Tibial nerve (tissue), 4 donors: Measurements from ENCODE around the gene FLVCR2. TPM values are rescaled to one million over a fixed set of nuclear protein-coding genes. Genes with fewer than 3 reads are reported as not detected.

Experiments used
- DNase-seq, 2 donors: peaks; one replicate each; pipeline ENCODE4 v3.0.0-alpha.2; 2019; ENCODE audit warnings: low spot score in 2 of 2
- H3K27ac ChIP-seq, 4 donors: fragments of 200-600 bp; sonication (generic) in 3 of 4; one replicate each; pipeline ENCODE4 v1.5.1; 2017 to 2019; ENCODE audit warnings: mild to moderate bottlenecking in 1 of 4
- H3K27me3 ChIP-seq, 2 donors: fragments of 200-600 bp; sonication (generic) in 1 of 2; one replicate each; pipeline versions ENCODE4 v1.5.1 to v1.6.0; 2017 to 2019
- H3K36me3 ChIP-seq, 3 donors: fragments of 200-600 bp; sonication (generic); one replicate each; pipeline ENCODE4 v1.5.1; 2018 to 2019
- H3K4me1 ChIP-seq, 4 donors: fragments of 200-600 bp; sonication (generic) in 3 of 4; one replicate each; pipeline ENCODE4 v1.5.1; 2017 to 2019
- H3K4me3 ChIP-seq, 4 donors: fragments of 200-600 bp; sonication (generic) in 3 of 4; one replicate each; pipeline ENCODE4 v1.5.1; 2017 to 2019; ENCODE audit warnings: mild to moderate bottlenecking in 1 of 4, moderate library complexity in 1 of 4
- H3K9me3 ChIP-seq, 4 donors: fragments of 200-600 bp; sonication (generic) in 3 of 4; one replicate each; pipeline ENCODE4 v1.5.1; 2017 to 2019
- EP300 ChIP-seq, 2 donors: sonication (generic); formaldehyde crosslinking; IDR thresholded peaks; one replicate each; pipeline ENCODE4 v1.6.1; 2017; ENCODE audit warnings: antibody characterized with exemption in 2 of 2, mild to moderate bottlenecking in 1 of 2
- POLR2A ChIP-seq, 2 donors: fragments of 450-650 bp; IDR thresholded peaks; one replicate each; pipeline ENCODE4 v1.6.1; 2017; ENCODE audit warnings: antibody characterized with exemption in 2 of 2, mild to moderate bottlenecking in 2 of 2, moderate library complexity in 2 of 2
- WGBS, 2 donors: methylation state at CpG; one replicate each; pipeline ENCODE4 v1.1.5; 2018; 5-methylcytosine and 5-hydroxymethylcytosine counted together
- total RNA-seq, 4 donors: library from RNA; depleted of rRNA; stranded (reverse); fragments of >200 nt; gene quantifications; one replicate each; pipeline ENCODE4 v1.1.0, GENCODE V29; 2016
- TF ChIP-seq, protein P1 (sequence below), 5 experiments: fragments of 200-600 bp in 3 of 5; fragments of 450-650 bp in 2 of 5; sonication (generic) in 3 of 5; IDR thresholded peaks; one replicate each; pipeline ENCODE4 v1.5.1; 2016 to 2019; ENCODE audit warnings: antibody characterized with exemption in 5 of 5, mild to moderate bottlenecking in 3 of 5, moderate library complexity in 2 of 5

Gene FLVCR2
- total RNA-seq, 4 donors from 2014 or later = 65.9 to 86.1 (median 74.4) TPM

DNA sequence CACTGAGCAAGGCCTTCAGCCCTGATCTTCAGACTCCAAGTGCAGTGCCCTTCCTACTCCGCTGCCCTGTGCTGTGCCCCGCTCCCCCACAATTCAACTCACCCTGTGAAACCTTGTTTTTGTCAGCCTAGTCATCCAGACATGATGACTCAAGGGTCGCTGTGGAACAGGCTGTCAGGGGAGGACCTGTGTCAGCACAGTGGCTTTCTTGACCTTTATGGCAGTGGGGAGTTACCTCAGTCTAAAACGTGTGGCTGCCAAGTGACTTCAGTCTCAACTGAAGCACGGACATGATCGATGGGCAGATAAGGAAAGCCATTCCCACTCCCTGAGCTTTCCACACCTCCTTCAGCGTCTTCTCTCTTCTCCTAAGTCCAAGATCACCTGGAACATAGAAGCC, 16.3 kb upstream of the FLVCR2 start:
- 62 to 70% methylated on average over 7 of the region's 7 CpGs for WGBS, 2 donors
- DNase-seq = no peak
- no peak overlapping the region for H3K27ac ChIP-seq
- TF ChIP-seq EP300 (IDR thresholded peaks at IDR 0.05) (no peak), POLR2A (IDR thresholded peaks at IDR 0.05) (no peak)
- TF ChIP-seq, protein P1, sequence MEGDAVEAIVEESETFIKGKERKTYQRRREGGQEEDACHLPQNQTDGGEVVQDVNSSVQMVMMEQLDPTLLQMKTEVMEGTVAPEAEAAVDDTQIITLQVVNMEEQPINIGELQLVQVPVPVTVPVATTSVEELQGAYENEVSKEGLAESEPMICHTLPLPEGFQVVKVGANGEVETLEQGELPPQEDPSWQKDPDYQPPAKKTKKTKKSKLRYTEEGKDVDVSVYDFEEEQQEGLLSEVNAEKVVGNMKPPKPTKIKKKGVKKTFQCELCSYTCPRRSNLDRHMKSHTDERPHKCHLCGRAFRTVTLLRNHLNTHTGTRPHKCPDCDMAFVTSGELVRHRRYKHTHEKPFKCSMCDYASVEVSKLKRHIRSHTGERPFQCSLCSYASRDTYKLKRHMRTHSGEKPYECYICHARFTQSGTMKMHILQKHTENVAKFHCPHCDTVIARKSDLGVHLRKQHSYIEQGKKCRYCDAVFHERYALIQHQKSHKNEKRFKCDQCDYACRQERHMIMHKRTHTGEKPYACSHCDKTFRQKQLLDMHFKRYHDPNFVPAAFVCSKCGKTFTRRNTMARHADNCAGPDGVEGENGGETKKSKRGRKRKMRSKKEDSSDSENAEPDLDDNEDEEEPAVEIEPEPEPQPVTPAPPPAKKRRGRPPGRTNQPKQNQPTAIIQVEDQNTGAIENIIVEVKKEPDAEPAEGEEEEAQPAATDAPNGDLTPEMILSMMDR (IDR thresholded peaks at IDR 0.05) = no peak
- peaks cover 0 to 7% (median 0%) of the 10 kb centered on the region in 4 donors for H3K9me3 ChIP-seq
- H3K4me1 ChIP-seq = peaks cover 0 to 8% (median 2%) of the 10 kb centered on the region in 4 donors
- no peak overlapping the region for H3K4me3 ChIP-seq
- no peaks in the 10 kb centered on the region for H3K36me3 ChIP-seq
- H3K27me3 ChIP-seq = peaks cover 0 to 21% of the 10 kb centered on the region in 2 donors

DNA sequence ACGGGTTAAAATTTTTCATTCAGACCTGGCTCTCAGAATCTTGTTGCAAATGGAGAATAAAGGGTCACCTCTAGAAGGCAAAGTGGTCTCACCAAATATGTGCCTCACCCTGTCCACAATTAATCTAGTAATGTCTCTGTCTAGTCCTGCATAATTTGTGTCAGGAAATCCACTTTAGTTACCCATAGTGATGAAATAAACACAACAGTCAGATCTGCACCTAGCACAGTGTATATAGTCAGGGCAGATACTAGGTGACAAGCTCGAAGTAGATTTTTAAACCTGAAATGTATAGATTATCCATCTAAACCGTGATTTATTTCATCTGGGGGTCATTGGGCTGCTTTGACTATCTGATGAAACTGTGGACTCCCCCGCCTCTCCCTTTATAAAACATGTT, 15.9 kb upstream of the FLVCR2 start:
- Histone ChIP-seq H3K36me3 (no peaks in the 10 kb centered on the region), H3K9me3 (peaks cover 0 to 3% (median 0%) of the 10 kb centered on the region in 4 donors), H3K4me3 (no peak overlapping the region), H3K4me1 (peaks cover 0 to 8% (median 2%) of the 10 kb centered on the region in 4 donors), H3K27me3 (peaks cover 0 to 21% of the 10 kb centered on the region in 2 donors), H3K27ac (no peak overlapping the region)
- TF ChIP-seq POLR2A (IDR thresholded peaks at IDR 0.05) = no peak
- no peak for TF ChIP-seq EP300 (IDR thresholded peaks at IDR 0.05)
- TF ChIP-seq, protein P1 (IDR thresholded peaks at IDR 0.05) = no peak
- DNase-seq = no peak
- WGBS, 2 donors = 69 to 81% methylated on average over 4 of the region's 4 CpGs

DNA sequence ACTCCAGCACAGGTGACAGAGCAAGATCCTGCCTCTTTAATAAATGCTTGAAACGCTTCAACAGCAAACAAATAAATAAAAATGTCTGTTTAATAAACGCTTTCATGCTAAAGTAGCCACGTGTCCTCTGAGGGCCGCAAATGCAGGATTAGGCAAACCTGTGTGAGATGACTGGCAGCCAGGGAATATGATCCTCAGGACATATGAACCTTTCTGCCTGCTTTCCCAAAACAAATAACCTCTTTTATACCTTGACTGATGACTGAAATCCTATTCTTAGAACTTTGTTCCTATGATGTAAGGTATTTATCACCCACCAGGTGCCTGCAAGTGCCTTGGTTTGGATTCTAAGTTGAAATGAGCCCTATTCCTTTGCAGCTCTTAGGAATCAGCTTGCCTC, 14.5 kb upstream of the FLVCR2 start:
- Histone ChIP-seq H3K27ac (no peak overlapping the region), H3K4me1 (peaks cover 0 to 8% (median 2%) of the 10 kb centered on the region in 4 donors), H3K4me3 (no peak overlapping the region), H3K27me3 (peaks cover 0 to 21% of the 10 kb centered on the region in 2 donors), H3K9me3 (no peaks in the 10 kb centered on the region), H3K36me3 (no peaks in the 10 kb centered on the region)
- WGBS, 2 donors = 71 to 77% methylated on average over 4 of the region's 4 CpGs
- DNase-seq = no peak
- TF ChIP-seq, protein P1 (IDR thresholded peaks at IDR 0.05) = no peak
- TF ChIP-seq EP300 (IDR thresholded peaks at IDR 0.05) (no peak), POLR2A (IDR thresholded peaks at IDR 0.05) (no peak)

DNA sequence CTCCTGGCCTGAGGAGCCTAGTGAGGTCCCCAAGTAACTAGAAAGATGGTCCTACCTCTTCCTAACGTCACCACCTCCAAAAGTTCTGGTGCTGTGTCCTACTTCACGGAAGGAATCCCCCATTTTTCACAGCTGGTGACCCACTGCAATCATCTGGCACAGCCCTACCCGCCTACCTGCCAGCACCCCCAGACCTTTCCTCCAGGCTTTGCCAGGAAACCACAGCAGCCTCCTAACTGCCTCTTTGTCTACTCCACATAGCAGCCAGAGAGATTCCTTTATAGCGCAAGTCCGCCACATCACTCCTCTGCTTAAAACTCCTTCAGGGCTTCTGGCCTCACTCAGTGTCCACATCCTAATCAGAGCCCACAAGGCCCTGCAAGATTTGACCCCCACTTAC, 13.4 kb upstream of the FLVCR2 start:
- Histone ChIP-seq H3K27ac (no peak overlapping the region), H3K4me1 (peaks cover 0 to 8% (median 2%) of the 10 kb centered on the region in 4 donors), H3K4me3 (no peak overlapping the region), H3K27me3 (peaks cover 0 to 21% of the 10 kb centered on the region in 2 donors), H3K36me3 (no peaks in the 10 kb centered on the region), H3K9me3 (no peaks in the 10 kb centered on the region)
- DNase-seq = no peak
- TF ChIP-seq, protein P1 (IDR thresholded peaks at IDR 0.05) = no peak
- no peak for TF ChIP-seq POLR2A (IDR thresholded peaks at IDR 0.05)
- no peak for TF ChIP-seq EP300 (IDR thresholded peaks at IDR 0.05)
- WGBS, 2 donors = 86 to 90% methylated on average over 5 of the region's 5 CpGs

DNA sequence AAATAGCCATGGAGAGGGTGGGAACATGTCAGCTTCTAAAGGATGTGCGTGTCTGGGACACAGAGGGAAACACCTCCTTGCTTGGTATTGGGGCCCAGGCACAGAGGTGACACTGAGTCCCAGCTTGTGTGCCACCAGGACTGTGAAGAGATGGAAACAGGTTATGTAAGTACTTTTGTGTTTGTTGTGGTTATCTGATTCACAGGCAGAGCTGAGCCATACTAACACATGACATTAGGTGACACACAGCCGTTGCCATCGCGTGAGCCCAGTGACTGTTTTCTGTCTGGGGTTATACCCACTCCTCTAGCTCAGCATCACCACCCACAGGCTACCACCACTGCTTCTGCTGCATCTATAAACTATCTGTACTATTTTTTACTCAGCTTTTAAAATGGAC, 12.1 kb upstream of the FLVCR2 start:
- H3K27me3 ChIP-seq = peaks cover 0 to 16% of the 10 kb centered on the region in 2 donors
- WGBS, 2 donors = 76 to 81% methylated on average over 4 of the region's 4 CpGs
- no peaks in the 10 kb centered on the region for H3K9me3 ChIP-seq
- TF ChIP-seq POLR2A (IDR thresholded peaks at IDR 0.05) = no peak
- TF ChIP-seq EP300 (IDR thresholded peaks at IDR 0.05) = no peak
- TF ChIP-seq, protein P1 (IDR thresholded peaks at IDR 0.05) = no peak
- H3K4me3 ChIP-seq = no peak overlapping the region
- H3K4me1 ChIP-seq = no peaks in the 10 kb centered on the region
- no peaks in the 10 kb centered on the region for H3K36me3 ChIP-seq
- no peak overlapping the region for H3K27ac ChIP-seq
- DNase-seq = no peak
